Mesenchymal stem cell (in vitro differentiated cells and primary cell): ENCODE data around the gene XPR1.

Experiments used
- DNase-seq: peaks from one replicate; pipeline ENCODE4 v3.0.0-alpha.2; 2013
- H2AFZ ChIP-seq: one replicate; pipeline ENCODE4 v1.6.1; 2013; ENCODE audit warnings: low read depth, mild to moderate bottlenecking, control low read depth, inconsistent platforms, low read length, moderate library complexity
- H2AK5ac ChIP-seq: 2 replicates; pipeline ENCODE4 v1.6.1; 2013; ENCODE audit warnings: low read length, moderate library complexity, mild to moderate bottlenecking, inconsistent platforms; ENCODE audit not compliant: severe bottlenecking
- H2BK120ac ChIP-seq: one replicate; pipeline ENCODE4 v1.6.1; 2013; ENCODE audit warnings: low read depth, mild to moderate bottlenecking, inconsistent platforms, low read length, moderate library complexity
- H2BK12ac ChIP-seq, 2 experiments: one replicate each; pipeline ENCODE4 v1.6.1; 2013; ENCODE audit warnings: inconsistent platforms in 2 of 2, low read length in 2 of 2, mild to moderate bottlenecking in 2 of 2, moderate library complexity in 2 of 2, control low read depth in 1 of 2
- H2BK15ac ChIP-seq: one replicate; pipeline ENCODE4 v1.6.1; 2013; ENCODE audit warnings: mild to moderate bottlenecking, low read depth, inconsistent platforms; ENCODE audit not compliant: poor library complexity, severe bottlenecking
- H2BK5ac ChIP-seq: 2 replicates; pipeline ENCODE4 v1.6.1; 2013; ENCODE audit warnings: low read depth, mild to moderate bottlenecking, low read length, control low read depth, inconsistent platforms; ENCODE audit not compliant: poor library complexity, severe bottlenecking
- H3K14ac ChIP-seq, 2 experiments: one replicate each; pipeline ENCODE4 v1.6.1; 2013; ENCODE audit warnings: inconsistent platforms in 2 of 2, low read length in 2 of 2, control low read depth in 1 of 2, mild to moderate bottlenecking in 1 of 2, moderate library complexity in 1 of 2
- H3K18ac ChIP-seq, 2 experiments: one replicate each; pipeline ENCODE4 v1.6.1; 2013; ENCODE audit warnings: inconsistent platforms in 2 of 2, low read length in 2 of 2, control low read depth in 1 of 2, low read depth in 1 of 2, mild to moderate bottlenecking in 1 of 2
- H3K23ac ChIP-seq, 2 experiments: one replicate each; pipeline ENCODE4 v1.6.1; 2013; ENCODE audit warnings: inconsistent platforms in 2 of 2, low read length in 2 of 2, mild to moderate bottlenecking in 2 of 2, moderate library complexity in 2 of 2, control low read depth in 1 of 2
- H3K27ac ChIP-seq: 2 replicates; pipeline ENCODE4 v1.5.1; 2013; ENCODE audit warnings: mild to moderate bottlenecking, moderate library complexity, low read length, control low read depth, inconsistent platforms; ENCODE audit not compliant: poor library complexity, severe bottlenecking
- H3K27me3 ChIP-seq, 2 experiments: 2 replicates each; pipeline versions ENCODE4 v1.6.1 to v1.7.0; 2013; ENCODE audit warnings: low read length in 2 of 2, mild to moderate bottlenecking in 2 of 2, moderate library complexity in 2 of 2, control low read depth in 1 of 2, inconsistent platforms in 1 of 2; ENCODE audit not compliant: control insufficient read depth in 1 of 2, insufficient read depth in 1 of 2
- H3K36me3 ChIP-seq, 2 experiments: 2 replicates each; pipeline versions ENCODE4 v1.6.1 to v1.7.0; 2013; ENCODE audit warnings: low read length in 2 of 2, control low read depth in 1 of 2, inconsistent platforms in 1 of 2, low read depth in 1 of 2, mild to moderate bottlenecking in 1 of 2; ENCODE audit not compliant: insufficient read depth in 2 of 2, control insufficient read depth in 1 of 2
- H3K4ac ChIP-seq, 2 experiments: one replicate each; pipeline ENCODE4 v1.6.1; 2013; ENCODE audit warnings: inconsistent platforms in 2 of 2, low read length in 2 of 2, mild to moderate bottlenecking in 2 of 2, moderate library complexity in 2 of 2, control low read depth in 1 of 2, low read depth in 1 of 2
- H3K4me1 ChIP-seq: 2 replicates; pipeline ENCODE4 v1.6.1; 2013; ENCODE audit warnings: low read depth, low read length, control low read depth; ENCODE audit not compliant: control insufficient read depth, insufficient read depth
- H3K4me2 ChIP-seq: 2 replicates; pipeline ENCODE4 v1.6.1; 2013; ENCODE audit warnings: low read length, mild to moderate bottlenecking, inconsistent platforms; ENCODE audit not compliant: poor library complexity, severe bottlenecking
- H3K4me3 ChIP-seq, 2 experiments: 2 replicates each; pipeline versions ENCODE4 v1.5.1 to v1.7.0; 2013; ENCODE audit warnings: low read length in 2 of 2, mild to moderate bottlenecking in 2 of 2, control low read depth in 1 of 2, low read depth in 1 of 2; ENCODE audit not compliant: insufficient read depth in 1 of 2
- H3K79me1 ChIP-seq: replicated peaks from 2 replicates; pipeline ENCODE4 v1.6.1; 2013; ENCODE audit warnings: mild to moderate bottlenecking, control low read depth, low read length, inconsistent platforms; ENCODE audit not compliant: poor library complexity, severe bottlenecking
- H3K9ac ChIP-seq: 2 replicates; pipeline ENCODE4 v1.7.0; 2013; ENCODE audit warnings: mild to moderate bottlenecking, low read length, moderate library complexity
- H3K9me3 ChIP-seq: 2 replicates; pipeline ENCODE4 v1.7.0; 2013; ENCODE audit warnings: mild to moderate bottlenecking, low read length; ENCODE audit not compliant: control insufficient read depth
- H4K8ac ChIP-seq: one replicate; pipeline ENCODE4 v1.6.1; 2013; ENCODE audit warnings: inconsistent platforms, mild to moderate bottlenecking, low read length, moderate library complexity
- H4K91ac ChIP-seq: one replicate; pipeline ENCODE4 v1.6.1; 2013; ENCODE audit warnings: mild to moderate bottlenecking, low read length, inconsistent platforms
- WGBS: methylation state at CpG from one replicate; pipeline ENCODE4 v1.1.7; 2013; ENCODE audit warnings: mixed read lengths; 5-methylcytosine and 5-hydroxymethylcytosine counted together

XPR1 gene

DNA sequence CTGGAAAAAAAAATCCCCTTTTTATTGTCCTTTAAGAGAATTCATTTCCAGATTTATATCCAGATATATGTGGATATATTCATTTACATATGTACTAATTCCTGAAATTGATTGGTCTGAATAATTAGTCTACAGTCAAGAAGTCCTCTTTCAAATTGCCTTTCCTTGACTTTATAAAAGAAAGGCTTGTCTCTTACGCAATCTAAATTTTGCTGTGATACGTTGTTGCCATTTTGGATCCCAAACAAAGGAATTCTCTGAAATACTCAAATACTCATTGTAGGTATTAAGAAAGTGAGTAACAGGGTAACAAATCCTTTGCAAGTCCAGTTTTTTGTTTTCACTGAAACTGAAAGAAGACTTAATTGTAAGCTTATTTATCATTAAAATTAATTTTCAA, 144.0 kb downstream of the XPR1 start:
- 100% methylated on average over 2 of the region's 2 CpGs for WGBS
- Histone ChIP-seq H3K4me1 (no peaks in the 10 kb centered on the region), H2BK120ac (no peak overlapping the region), H3K23ac (no peak overlapping the region), H2AFZ (no peak overlapping the region), H2BK5ac (no peak overlapping the region), H3K79me1 (peaks cover 16% of the 10 kb centered on the region), H2BK12ac (no peak overlapping the region), H3K9me3 (no peaks in the 10 kb centered on the region), H3K4me3 (no peak overlapping the region), H3K27me3 (no peaks in the 10 kb centered on the region), H4K8ac (no peak overlapping the region), H3K14ac (no peak overlapping the region), H3K18ac (no peak overlapping the region), H3K4me2 (no peak overlapping the region), H2BK15ac (no peak overlapping the region), H3K9ac (no peak overlapping the region), H3K36me3 (no peaks in the 10 kb centered on the region), H3K4ac (no peak overlapping the region), H2AK5ac (no peak overlapping the region), H4K91ac (no peak overlapping the region), H3K27ac (no peak overlapping the region)
- DNase-seq, result no peak

DNA sequence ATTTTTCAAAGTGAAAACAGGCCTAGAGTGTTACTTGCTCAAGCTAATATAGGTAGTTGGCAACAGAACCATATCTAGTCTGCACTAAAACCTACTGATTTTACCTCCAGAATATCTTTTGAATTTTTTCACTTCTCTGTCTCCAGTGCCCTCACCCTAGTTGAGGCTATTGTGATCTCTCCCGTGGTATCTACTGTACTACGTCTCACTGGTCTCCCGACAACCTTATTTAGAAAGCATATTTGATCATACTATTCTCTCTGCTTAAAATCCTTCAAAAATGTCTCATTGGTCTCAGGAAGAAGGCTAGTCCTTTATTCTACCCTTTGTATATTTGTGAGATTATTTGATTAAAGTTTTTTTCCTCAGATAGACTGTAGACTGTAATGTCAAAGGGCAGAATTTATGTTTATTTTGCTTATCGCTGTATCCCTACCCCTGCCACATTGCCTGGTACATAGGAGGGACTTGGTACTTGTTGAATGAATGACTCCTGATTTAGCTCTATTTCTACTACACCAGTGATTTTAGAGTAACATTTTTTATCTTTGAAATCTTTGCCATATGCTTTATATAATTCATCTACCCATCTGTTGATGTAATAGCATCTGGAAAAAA, 145.4 kb downstream of the XPR1 start:
- Histone ChIP-seq H2AFZ (no peak overlapping the region), H3K79me1 (peaks cover 15% of the 10 kb centered on the region), H2AK5ac (no peak overlapping the region), H3K18ac (no peak overlapping the region), H2BK120ac (no peak overlapping the region), H2BK15ac (no peak overlapping the region), H2BK5ac (no peak overlapping the region), H3K4me3 (no peak overlapping the region), H3K36me3 (no peaks in the 10 kb centered on the region), H2BK12ac (no peak overlapping the region), H4K8ac (no peak overlapping the region), H3K4ac (no peak overlapping the region), H4K91ac (no peak overlapping the region), H3K14ac (no peak overlapping the region), H3K9ac (no peak overlapping the region), H3K27ac (no peak overlapping the region), H3K9me3 (no peaks in the 10 kb centered on the region), H3K4me2 (no peak overlapping the region), H3K23ac (no peak overlapping the region), H3K4me1 (no peaks in the 10 kb centered on the region), H3K27me3 (no peaks in the 10 kb centered on the region)
- 95% methylated on average over 3 of the region's 4 CpGs for WGBS
- no peak for DNase-seq

DNA sequence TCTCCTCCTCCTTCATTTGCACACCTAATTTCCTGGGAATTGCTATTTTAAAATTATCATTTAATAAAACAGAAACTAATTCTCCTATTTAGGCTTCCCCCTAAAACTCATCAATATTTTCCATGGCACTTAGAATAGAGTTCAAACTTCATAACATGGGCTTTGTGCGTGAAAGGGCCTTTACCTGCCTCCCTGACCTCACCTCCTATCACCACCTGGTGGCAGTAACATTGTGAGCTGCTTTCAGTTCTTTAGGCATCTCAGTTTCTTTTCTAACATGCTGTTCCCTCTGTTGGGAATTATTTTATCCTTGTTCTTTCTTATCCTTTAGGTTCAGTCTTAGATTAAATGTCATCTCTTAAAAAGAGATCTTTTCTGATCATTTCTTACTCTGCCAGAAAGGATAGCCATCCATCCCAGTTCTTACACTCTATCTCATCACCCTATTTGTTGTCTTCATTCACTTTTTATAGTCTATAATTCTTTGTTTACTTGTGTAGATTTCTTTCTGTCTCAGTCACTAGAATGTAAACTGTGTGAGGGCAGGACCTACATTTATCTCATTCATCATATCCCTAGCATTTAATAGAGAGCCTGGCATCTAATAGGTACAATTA, 147.1 kb downstream of the XPR1 start:
- 83% methylated on average over 1 of the region's 1 CpG for WGBS
- Histone ChIP-seq H2BK15ac (no peak overlapping the region), H3K9ac (no peak overlapping the region), H3K79me1 (peaks cover 17% of the 10 kb centered on the region), H3K23ac (no peak overlapping the region), H2BK12ac (no peak overlapping the region), H3K14ac (no peak overlapping the region), H4K91ac (no peak overlapping the region), H3K27ac (no peak overlapping the region), H3K4me1 (no peaks in the 10 kb centered on the region), H2AK5ac (no peak overlapping the region), H3K18ac (no peak overlapping the region), H2AFZ (no peak overlapping the region), H3K4ac (no peak overlapping the region), H2BK5ac (no peak overlapping the region), H4K8ac (no peak overlapping the region), H3K27me3 (no peaks in the 10 kb centered on the region), H3K9me3 (no peaks in the 10 kb centered on the region), H3K4me2 (no peak overlapping the region), H3K4me3 (no peak overlapping the region), H2BK120ac (no peak overlapping the region), H3K36me3 (no peaks in the 10 kb centered on the region)
- no peak for DNase-seq

DNA sequence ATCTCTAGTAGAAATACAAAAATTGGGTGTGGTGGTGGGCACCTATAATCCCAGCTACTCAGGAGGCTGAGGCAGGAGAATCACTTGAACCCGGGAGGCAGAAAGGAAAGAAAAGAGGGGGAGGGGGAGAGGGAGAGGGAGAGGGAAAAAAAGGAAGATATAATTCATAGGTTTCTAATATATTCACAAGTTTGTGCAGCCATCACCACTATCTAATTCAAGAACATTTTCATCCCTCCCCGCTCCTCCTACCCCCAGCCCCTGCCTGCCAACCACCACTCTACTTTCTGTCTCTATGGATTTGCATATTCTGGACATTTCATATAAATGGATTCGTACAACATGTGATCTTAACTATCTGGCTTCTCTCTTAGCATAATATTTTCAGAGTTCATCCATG, 147.8 kb downstream of the XPR1 start:
- no peaks in the 10 kb centered on the region for H3K9me3 ChIP-seq
- no peak overlapping the region for H2BK15ac ChIP-seq
- no peak overlapping the region for H3K4me2 ChIP-seq
- no peak overlapping the region for H3K23ac ChIP-seq
- no peak overlapping the region for H3K4ac ChIP-seq
- H2AFZ ChIP-seq, result no peak overlapping the region
- H3K27ac ChIP-seq, result no peak overlapping the region
- peaks cover 17% of the 10 kb centered on the region for H3K79me1 ChIP-seq
- no peaks in the 10 kb centered on the region for H3K27me3 ChIP-seq
- H3K4me3 ChIP-seq, result no peak overlapping the region
- H3K36me3 ChIP-seq, result no peaks in the 10 kb centered on the region
- H4K8ac ChIP-seq, result no peak overlapping the region
- 100% methylated on average over 1 of the region's 3 CpGs for WGBS
- no peak overlapping the region for H3K14ac ChIP-seq
- no peak overlapping the region for H2BK12ac ChIP-seq
- DNase-seq, result no peak
- no peak overlapping the region for H3K9ac ChIP-seq
- H2BK120ac ChIP-seq, result no peak overlapping the region
- H3K18ac ChIP-seq, result no peak overlapping the region
- no peak overlapping the region for H2AK5ac ChIP-seq
- H3K4me1 ChIP-seq, result no peaks in the 10 kb centered on the region
- no peak overlapping the region for H4K91ac ChIP-seq
- H2BK5ac ChIP-seq, result no peak overlapping the region
